ENCODE results near the gene LSAMP. TPM values are rescaled to one million over a fixed set of nuclear protein-coding genes. Genes with fewer than 3 reads are reported as not detected.

LSAMP gene
- 24.6 TPM for total RNA-seq
- long read RNA-seq, partial matches to known transcripts = 0 of 5 reads
- long read RNA-seq, other reads (novel, unspliced or antisense) = 5 of 5 reads

DNA sequence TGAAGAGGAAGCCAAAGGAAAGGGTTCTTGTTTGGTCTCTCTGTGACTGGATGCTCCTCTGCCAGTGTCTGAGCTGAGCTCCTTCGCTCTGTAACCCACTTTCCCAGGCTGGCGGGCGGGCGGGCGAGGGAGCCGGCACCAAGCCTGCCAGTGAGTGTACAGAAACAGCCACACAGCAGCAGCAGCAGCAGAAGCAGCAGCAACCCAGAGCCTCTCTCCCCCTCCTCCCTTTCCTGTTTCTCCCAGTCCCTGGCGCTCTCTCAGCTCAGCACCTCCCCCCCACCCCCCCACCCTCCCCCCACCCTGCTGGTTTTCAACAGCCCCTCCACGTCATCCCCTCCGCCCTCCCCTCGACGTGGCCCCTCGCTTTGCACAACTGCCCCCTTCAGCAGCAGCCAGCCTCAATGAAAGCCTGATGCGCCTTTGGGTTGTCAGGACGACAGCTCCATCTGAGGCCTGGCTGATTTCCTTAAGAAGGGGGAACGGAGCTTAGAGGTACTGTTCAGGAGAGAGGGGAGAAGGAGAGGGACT is at the start of gene LSAMP:
LSAMP (minus strand) TSS at position 177 of the 531 bp plus-strand sequence.
- TF ChIP-seq, protein P1, sequence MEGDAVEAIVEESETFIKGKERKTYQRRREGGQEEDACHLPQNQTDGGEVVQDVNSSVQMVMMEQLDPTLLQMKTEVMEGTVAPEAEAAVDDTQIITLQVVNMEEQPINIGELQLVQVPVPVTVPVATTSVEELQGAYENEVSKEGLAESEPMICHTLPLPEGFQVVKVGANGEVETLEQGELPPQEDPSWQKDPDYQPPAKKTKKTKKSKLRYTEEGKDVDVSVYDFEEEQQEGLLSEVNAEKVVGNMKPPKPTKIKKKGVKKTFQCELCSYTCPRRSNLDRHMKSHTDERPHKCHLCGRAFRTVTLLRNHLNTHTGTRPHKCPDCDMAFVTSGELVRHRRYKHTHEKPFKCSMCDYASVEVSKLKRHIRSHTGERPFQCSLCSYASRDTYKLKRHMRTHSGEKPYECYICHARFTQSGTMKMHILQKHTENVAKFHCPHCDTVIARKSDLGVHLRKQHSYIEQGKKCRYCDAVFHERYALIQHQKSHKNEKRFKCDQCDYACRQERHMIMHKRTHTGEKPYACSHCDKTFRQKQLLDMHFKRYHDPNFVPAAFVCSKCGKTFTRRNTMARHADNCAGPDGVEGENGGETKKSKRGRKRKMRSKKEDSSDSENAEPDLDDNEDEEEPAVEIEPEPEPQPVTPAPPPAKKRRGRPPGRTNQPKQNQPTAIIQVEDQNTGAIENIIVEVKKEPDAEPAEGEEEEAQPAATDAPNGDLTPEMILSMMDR (IDR thresholded peaks at IDR 0.05) = no peak
- no peak for DNase-seq
- H3K4me3 ChIP-seq = peak within 1 kb of the TSS; percentile 41

DNA sequence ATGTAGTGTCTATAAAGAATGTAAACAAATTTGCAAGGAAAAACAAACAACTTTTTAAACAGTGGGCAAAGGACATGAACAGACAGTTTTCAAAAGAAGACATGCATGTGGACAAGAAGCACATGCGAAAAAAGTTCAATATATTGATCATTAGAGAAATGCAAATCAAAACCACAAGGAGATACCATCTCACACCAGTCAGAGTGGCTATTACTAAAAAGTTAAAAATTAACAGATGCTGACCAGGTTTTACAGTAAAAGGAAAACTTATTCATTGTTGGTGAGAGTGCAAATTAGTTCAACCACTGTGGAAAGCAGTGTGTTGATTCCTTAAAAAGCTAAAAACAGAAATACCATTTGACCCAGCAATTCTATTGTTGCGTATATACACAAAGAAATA is 47.1 kb upstream of the LSAMP start:
- intact Hi-C loops (cut with DNase I) = no loop called here
- Histone ChIP-seq H3K4me1 (no peaks in the 10 kb centered on the region), H3K36me3 (no peaks in the 10 kb centered on the region), H3K27ac (no peak overlapping the region), H3K27me3 (no peaks in the 10 kb centered on the region), H3K9me3 (no peaks in the 10 kb centered on the region), H3K4me3 (no peak overlapping the region)
- DNase-seq = no peak
- no peak for ATAC-seq
- TF ChIP-seq, protein P1 (IDR thresholded peaks at IDR 0.05) = no peak

More for the DNA sequence above, at the start of gene LSAMP:
- Histone ChIP-seq H3K4me1 (no peaks in the 10 kb centered on the region), H3K27ac (no peak within 1 kb of the TSS), H3K9me3 (no peaks in the 10 kb centered on the region), H3K36me3 (no peaks in the 10 kb centered on the region), H3K27me3 (no peaks in the 10 kb centered on the region)
- peak; percentile 24 for ATAC-seq
- intact Hi-C loops (cut with DNase I) = no loop called here

DNA sequence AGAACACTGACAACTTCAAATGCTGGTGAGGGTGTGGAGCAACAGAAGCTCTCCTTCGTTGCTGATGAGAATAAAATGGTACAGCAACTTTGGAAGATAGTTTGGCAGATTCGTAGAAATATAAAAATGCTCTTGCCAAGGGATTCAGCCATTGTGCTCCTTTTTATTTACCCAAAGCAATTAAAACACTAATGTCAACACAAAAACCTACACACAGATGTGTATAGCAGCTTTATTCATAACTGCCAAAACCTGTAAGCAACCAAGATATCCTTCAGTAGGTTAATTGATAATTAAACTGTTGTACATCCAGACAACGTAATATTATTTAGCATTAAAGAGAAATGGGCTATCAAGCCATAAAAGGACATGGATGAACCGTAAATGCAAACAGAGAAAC is 37.8 kb upstream of the LSAMP start:
- Histone ChIP-seq H3K27me3 (no peaks in the 10 kb centered on the region), H3K27ac (no peak overlapping the region), H3K9me3 (no peaks in the 10 kb centered on the region), H3K4me1 (no peaks in the 10 kb centered on the region), H3K4me3 (no peak overlapping the region), H3K36me3 (no peaks in the 10 kb centered on the region)
- TF ChIP-seq, protein P1 (IDR thresholded peaks at IDR 0.05) = no peak
- intact Hi-C loops (cut with DNase I) = no loop called here
- DNase-seq (no peak), ATAC-seq (no peak)

DNA sequence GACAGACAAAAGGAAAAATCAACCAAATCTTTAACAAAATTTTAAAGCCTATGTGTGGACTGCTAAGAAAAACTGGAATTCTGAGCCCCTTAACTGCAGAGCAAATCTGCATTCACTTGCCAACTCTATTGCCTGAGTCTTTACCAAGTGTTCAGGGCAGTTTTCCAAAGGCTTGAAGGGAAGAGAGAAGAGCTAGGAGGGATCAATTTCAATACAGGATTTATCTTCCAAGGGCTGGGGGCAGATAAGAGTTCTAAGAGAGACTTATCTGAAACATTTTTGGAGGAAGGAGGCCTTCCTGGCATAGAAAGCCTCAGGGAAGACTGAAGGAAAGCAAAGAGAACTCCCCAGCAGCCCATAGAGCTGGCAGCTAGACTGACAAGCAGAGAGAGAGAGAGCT is 31.4 kb upstream of the LSAMP start:
- intact Hi-C loops (cut with DNase I) = no loop called here
- no peak for ATAC-seq
- Histone ChIP-seq H3K4me1 (no peaks in the 10 kb centered on the region), H3K9me3 (no peaks in the 10 kb centered on the region), H3K27me3 (no peaks in the 10 kb centered on the region), H3K36me3 (no peaks in the 10 kb centered on the region), H3K27ac (no peak overlapping the region), H3K4me3 (no peak overlapping the region)
- DNase-seq = no peak
- TF ChIP-seq, protein P1 (IDR thresholded peaks at IDR 0.05) = no peak

DNA sequence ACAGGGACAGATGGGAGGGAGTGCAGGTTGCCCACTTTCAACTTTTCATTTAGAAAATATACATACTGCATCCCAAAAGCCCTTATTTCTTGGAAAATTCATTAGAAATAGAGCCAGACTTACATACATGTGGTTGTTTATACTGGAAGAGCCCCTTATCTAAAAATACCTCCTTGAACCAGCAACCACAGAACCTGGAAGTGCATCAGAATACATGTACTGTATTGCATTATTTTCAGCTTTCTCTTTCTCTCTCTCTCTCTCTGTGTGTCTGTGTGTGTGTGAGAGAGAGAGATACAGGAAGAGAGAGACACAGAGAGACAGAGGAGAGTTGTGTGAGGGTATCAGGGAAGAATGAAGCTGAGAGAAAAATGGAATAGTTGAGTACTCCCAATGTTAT is 29.5 kb upstream of the LSAMP start:
- intact Hi-C loops (cut with DNase I) = no loop called here
- TF ChIP-seq, protein P1 (IDR thresholded peaks at IDR 0.05) = no peak
- Histone ChIP-seq H3K9me3 (no peaks in the 10 kb centered on the region), H3K27ac (no peak overlapping the region), H3K36me3 (no peaks in the 10 kb centered on the region), H3K27me3 (no peaks in the 10 kb centered on the region), H3K4me3 (no peak overlapping the region), H3K4me1 (no peaks in the 10 kb centered on the region)
- DNase-seq = no peak
- ATAC-seq = no peak

All from upper lobe of right lung (tissue), 1 donor.